Adrenal gland (tissue), 12 donors: ENCODE data around the gene NCKAP5. TPM values are rescaled to one million over a fixed set of nuclear protein-coding genes. Genes with fewer than 3 reads are reported as not detected.

Experiments used
- DNase-seq, 7 donors: peaks; one replicate each; pipeline ENCODE4 v3.0.0-alpha.2; 2019 to 2020
- H3K27ac ChIP-seq, 5 donors: fragments of 200-600 bp; sonication (generic) in 4 of 5; 1 replicate in 3 of 5; 2 replicates in 2 of 5; pipeline versions ENCODE4 v1.5.1 to v1.8.0; 2016 to 2020; ENCODE audit warnings: mild to moderate bottlenecking in 1 of 5
- H3K27me3 ChIP-seq: fragments of 200-600 bp; 2 replicates; pipeline ENCODE4 v1.8.0; 2021
- H3K36me3 ChIP-seq, 2 donors: fragments of 200-600 bp; replicated peaks in 1 of 2; 1 replicate in 1 of 2; 2 replicates in 1 of 2; pipeline versions ENCODE4 v1.5.1 to v1.8.0; 2018 to 2022
- H3K4me1 ChIP-seq, 2 donors: fragments of 200-600 bp; replicated peaks in 1 of 2; 1 replicate in 1 of 2; 2 replicates in 1 of 2; pipeline versions ENCODE4 v1.5.1 to v1.8.0; 2018 to 2021
- H3K4me3 ChIP-seq, 4 donors: fragments of 200-600 bp; sonication (generic) in 3 of 4; one replicate each; pipeline ENCODE4 v1.5.1; 2016 to 2018
- H3K9me3 ChIP-seq, 3 donors: fragments of 200-600 bp; sonication (generic) in 1 of 3; replicated peaks in 1 of 3; 1 replicate in 2 of 3; 2 replicates in 1 of 3; pipeline versions ENCODE4 v1.5.1 to v1.8.0; 2016 to 2021
- POLR2A ChIP-seq, 2 donors: fragments of 450-650 bp; IDR thresholded peaks; one replicate each; pipeline ENCODE4 v1.6.1; 2017; ENCODE audit warnings: antibody characterized with exemption in 2 of 2, mild to moderate bottlenecking in 2 of 2, moderate library complexity in 1 of 2
- WGBS, 4 donors: extraction: QIAGEN DNeasy Blood & Tissue Kit in 2 of 4; methylation state at CpG; one replicate each; pipeline versions ENCODE4 v1.1.5 to v1.1.7; 2013 to 2017; 5-methylcytosine and 5-hydroxymethylcytosine counted together
- intact Hi-C, 2 donors: fragments of 100-400 bp; cut with DNase I; formaldehyde crosslinking; loops; one replicate each; pipeline versions ENCODE4 v1.14.1 to v1.15.0; 2022 to 2023
- polyA plus RNA-seq, 3 donors: library from polyadenylated mRNA; stranded (reverse); fragments of 200-250 nt in 2 of 3; fragments of 350-450 nt in 1 of 3; fragmentation: Illumina TruSeq in 1 of 3; extraction: RNeasy Lipid Tissue Mini Kit (QIAGEN cat#74804) in 1 of 3; gene quantifications; one replicate each; pipeline ENCODE4 v1.2.3, GENCODE V29; 2013 to 2014
- total RNA-seq, 9 donors: library from RNA; depleted of rRNA in 4 of 9; stranded (reverse); fragments of >200 nt in 4 of 9; fragments of 120-200 nt in 1 of 9; fragmentation: NEBNext Ultra II Directional in 1 of 9; extraction: Animal tissue kit (Norgen Biotek cat#: 25700) in 1 of 9; gene quantifications; one replicate each; pipeline versions ENCODE4 v1.1.0 to v1.2.4, GENCODE V29; 2013 to 2023
- TF ChIP-seq, protein P1 (sequence below), 6 experiments: fragments of 450-650 bp in 4 of 6; fragments of 200-600 bp in 2 of 6; sonication (generic) in 1 of 6; IDR thresholded peaks; 1 replicate in 5 of 6; 2 replicates in 1 of 6; pipeline versions ENCODE4 v1.5.1 to v1.8.0; 2016 to 2021; ENCODE audit warnings: antibody characterized with exemption in 6 of 6, mild to moderate bottlenecking in 2 of 6, moderate library complexity in 1 of 6
- donor health status: healthy with polysubstance abuse.
- donor health status: Bipolar disorder and iron deficiency.
- donor health status: DM: yes; HTN: yes; CAD: no.
- donor health status: DM: no; HTN: no; CAD: no.
- donor health status: DM: no; HTN: no; CAD: no.
- donor health status: DM: yes; HTN: yes; CAD: no.

Gene NCKAP5
- total and polyA plus RNA-seq, 12 donors, result 0.06 to 3.1 (median 1.1) TPM

DNA sequence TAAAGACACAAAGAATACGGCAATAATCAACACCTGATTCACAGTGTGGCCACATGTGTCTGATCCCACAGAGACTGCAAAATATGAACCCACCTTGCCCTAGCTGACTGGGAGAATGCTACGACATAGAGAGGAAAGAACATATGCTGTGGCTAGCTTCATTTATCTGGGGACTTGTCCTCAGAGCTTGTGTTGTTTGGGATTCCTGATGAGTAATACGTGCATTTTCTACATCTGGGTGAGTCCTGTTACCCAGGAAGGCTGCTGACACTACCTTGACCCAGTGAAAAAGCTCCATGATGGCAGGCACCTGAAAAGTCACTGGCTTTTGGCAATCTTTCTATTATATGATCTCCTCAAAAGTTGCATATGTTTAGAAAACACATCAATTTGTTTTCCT, 470.6 kb downstream of the NCKAP5 start:
- Histone ChIP-seq H3K27me3 (no peaks in the 10 kb centered on the region), H3K4me1 (no peaks in the 10 kb centered on the region), H3K27ac (no peak overlapping the region), H3K4me3 (no peak overlapping the region), H3K9me3 (no peaks in the 10 kb centered on the region), H3K36me3 (no peaks in the 10 kb centered on the region)
- DNase-seq, result no peak
- intact Hi-C loops, result no loop called here
- TF ChIP-seq, protein P1, sequence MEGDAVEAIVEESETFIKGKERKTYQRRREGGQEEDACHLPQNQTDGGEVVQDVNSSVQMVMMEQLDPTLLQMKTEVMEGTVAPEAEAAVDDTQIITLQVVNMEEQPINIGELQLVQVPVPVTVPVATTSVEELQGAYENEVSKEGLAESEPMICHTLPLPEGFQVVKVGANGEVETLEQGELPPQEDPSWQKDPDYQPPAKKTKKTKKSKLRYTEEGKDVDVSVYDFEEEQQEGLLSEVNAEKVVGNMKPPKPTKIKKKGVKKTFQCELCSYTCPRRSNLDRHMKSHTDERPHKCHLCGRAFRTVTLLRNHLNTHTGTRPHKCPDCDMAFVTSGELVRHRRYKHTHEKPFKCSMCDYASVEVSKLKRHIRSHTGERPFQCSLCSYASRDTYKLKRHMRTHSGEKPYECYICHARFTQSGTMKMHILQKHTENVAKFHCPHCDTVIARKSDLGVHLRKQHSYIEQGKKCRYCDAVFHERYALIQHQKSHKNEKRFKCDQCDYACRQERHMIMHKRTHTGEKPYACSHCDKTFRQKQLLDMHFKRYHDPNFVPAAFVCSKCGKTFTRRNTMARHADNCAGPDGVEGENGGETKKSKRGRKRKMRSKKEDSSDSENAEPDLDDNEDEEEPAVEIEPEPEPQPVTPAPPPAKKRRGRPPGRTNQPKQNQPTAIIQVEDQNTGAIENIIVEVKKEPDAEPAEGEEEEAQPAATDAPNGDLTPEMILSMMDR (IDR thresholded peaks at IDR 0.05), result no peak
- no peak for TF ChIP-seq POLR2A (IDR thresholded peaks at IDR 0.05)
- WGBS, 4 donors, result 63 to 77% (median 67%) methylated on average over 3 of the region's 3 CpGs

DNA sequence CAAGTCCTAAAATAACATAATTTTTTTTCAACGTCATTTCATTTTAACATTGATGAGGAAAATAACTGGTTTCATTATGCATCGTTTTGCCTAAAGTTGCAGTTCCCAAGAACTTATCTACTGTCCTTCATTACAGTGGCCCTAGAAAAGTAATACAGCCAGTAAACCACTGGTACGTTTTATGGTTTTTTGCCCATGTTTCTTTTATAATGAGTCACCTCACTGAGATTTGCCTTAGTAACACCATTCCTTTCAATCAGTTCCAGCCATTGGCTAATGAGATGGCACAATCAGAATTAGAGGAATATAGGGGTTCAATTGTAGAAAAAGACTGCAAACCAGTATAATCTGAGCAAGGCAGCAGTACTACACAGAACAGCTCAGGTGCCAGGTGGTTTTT, 475.7 kb downstream of the NCKAP5 start:
- WGBS, 4 donors, result 66 to 75% (median 72%) methylated on average over 3 of the region's 3 CpGs
- H3K9me3 ChIP-seq, result no peaks in the 10 kb centered on the region
- no peak for TF ChIP-seq POLR2A (IDR thresholded peaks at IDR 0.05)
- TF ChIP-seq, protein P1 (IDR thresholded peaks at IDR 0.05), result no peak
- H3K4me1 ChIP-seq, result no peaks in the 10 kb centered on the region
- intact Hi-C loops, result no loop called here
- no peak for DNase-seq
- H3K4me3 ChIP-seq, result no peak overlapping the region
- H3K36me3 ChIP-seq, result no peaks in the 10 kb centered on the region
- no peak overlapping the region for H3K27ac ChIP-seq
- no peaks in the 10 kb centered on the region for H3K27me3 ChIP-seq

DNA sequence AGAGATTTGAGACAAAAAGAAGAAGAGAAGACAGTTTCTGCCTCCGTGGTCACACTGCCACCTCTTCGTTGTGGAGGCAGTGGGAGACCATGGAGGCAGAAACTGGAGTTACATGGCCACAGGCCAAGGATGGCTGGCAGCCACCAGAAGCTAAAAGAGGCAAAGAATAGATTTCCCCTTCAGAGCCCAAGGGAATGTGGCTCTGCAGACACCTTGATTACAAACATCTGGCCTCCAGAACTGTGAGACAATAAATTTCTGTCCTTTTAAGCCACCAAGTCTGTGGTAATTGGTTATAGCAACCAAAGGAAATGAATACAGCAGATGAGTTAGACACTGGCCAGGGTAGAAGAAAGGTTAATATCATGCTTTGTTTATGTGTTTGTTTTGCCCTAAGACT, 477.9 kb downstream of the NCKAP5 start:
- Histone ChIP-seq H3K36me3 (no peaks in the 10 kb centered on the region), H3K4me3 (no peak overlapping the region), H3K9me3 (no peaks in the 10 kb centered on the region), H3K27me3 (no peaks in the 10 kb centered on the region), H3K27ac (no peak overlapping the region), H3K4me1 (no peaks in the 10 kb centered on the region)
- no peak for DNase-seq
- TF ChIP-seq, protein P1 (IDR thresholded peaks at IDR 0.05), result no peak
- no peak for TF ChIP-seq POLR2A (IDR thresholded peaks at IDR 0.05)
- intact Hi-C loops, result no loop called here
- 59 to 84% (median 70%) methylated on average over 2 of the region's 2 CpGs for WGBS, 4 donors

GRCh38 chr2:133086176-133086575, 482.1 kb downstream of the NCKAP5 start:
- WGBS, 4 donors, result 85 to 89% (median 87%) methylated on average over 6 of the region's 6 CpGs
- H3K36me3 ChIP-seq, result no peaks in the 10 kb centered on the region
- TF ChIP-seq, protein P1 (IDR thresholded peaks at IDR 0.05), result no peak
- H3K27ac ChIP-seq, result no peak overlapping the region
- intact Hi-C loops, result no loop called here
- H3K27me3 ChIP-seq, result no peaks in the 10 kb centered on the region
- H3K4me3 ChIP-seq, result no peak overlapping the region
- no peaks in the 10 kb centered on the region for H3K4me1 ChIP-seq
- H3K9me3 ChIP-seq, result no peaks in the 10 kb centered on the region
- no peak for DNase-seq
